HepG2 (cell line): Measurements from ENCODE around the gene RPE.

ENCODE experiments used
- CREB1 ChIP-seq, 2 experiments: fragments of 450-650 bp in 1 of 2; IDR thresholded peaks; 2 replicates each; pipeline ENCODE4 v1.6.1; 2016 to 2017; ENCODE audit warnings: control low read depth in 1 of 2, mild to moderate bottlenecking in 1 of 2, missing compliant biosample characterization in 1 of 2, missing genetic modification characterization in 1 of 2
- MXI1 ChIP-seq: IDR thresholded peaks from 3 replicates; pipeline ENCODE4 v1.6.1; 2012; ENCODE audit warnings: low read depth, low read length, inconsistent platforms, borderline replicate concordance
- NBN ChIP-seq: fragments of 450-650 bp; conservative IDR thresholded peaks from 2 replicates; pipeline ENCODE4 v1.6.1; 2017
- POLR2AphosphoS5 ChIP-seq: IDR thresholded peaks from 2 replicates; pipeline ENCODE4 v1.6.1; 2012; ENCODE audit warnings: low read depth, low read length
- TAF1 ChIP-seq: sonication (generic); formaldehyde crosslinking; IDR thresholded peaks from 2 replicates; pipeline ENCODE4 v1.4.0; 2020; ENCODE audit warnings: missing genetic modification reagents
- ZBTB8A ChIP-seq: sonication (generic); formaldehyde crosslinking; IDR thresholded peaks from 2 replicates; pipeline ENCODE4 v1.4.0; 2020; ENCODE audit warnings: mild to moderate bottlenecking, low read depth, missing genetic modification reagents, borderline replicate concordance
- ZNF337 ChIP-seq: sonication (generic); formaldehyde crosslinking; IDR thresholded peaks from 2 replicates; pipeline ENCODE4 v1.5.1; 2020; ENCODE audit warnings: missing genetic modification reagents, low read depth, mild to moderate bottlenecking, borderline replicate concordance
- ZNF672 ChIP-seq: sonication (generic); formaldehyde crosslinking; IDR thresholded peaks from 2 replicates; pipeline ENCODE4 v1.8.1; 2022; ENCODE audit warnings: missing genetic modification reagents

DNA sequence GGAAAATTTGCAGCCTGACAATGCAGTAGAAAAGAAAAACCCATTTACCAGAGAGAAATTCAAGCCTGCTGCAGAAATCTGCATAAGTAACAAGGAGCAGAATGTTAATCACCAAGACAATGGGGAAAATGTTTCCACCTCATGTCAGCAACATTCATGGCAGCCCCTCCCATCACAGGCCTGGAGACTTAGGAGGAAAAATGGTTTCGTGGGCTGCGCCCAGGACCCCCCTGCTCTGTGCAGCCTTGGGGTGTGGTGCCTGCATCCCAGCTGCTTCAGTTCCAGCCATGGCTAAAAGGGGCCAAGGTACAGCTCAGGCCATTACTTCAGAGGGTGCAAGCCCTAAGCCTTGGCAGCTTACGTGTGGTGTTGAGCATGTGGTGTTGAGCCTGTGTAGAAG is 53.4 kb downstream of the RPE start:
- no peak for TF ChIP-seq POLR2AphosphoS5
- TF ChIP-seq CREB1 (IDR thresholded peaks at IDR 0.05), result no peak
- TF ChIP-seq CREB1 (CRISPR knock-in tag; IDR thresholded peaks at IDR 0.05), result no peak
- TF ChIP-seq TAF1 (CRISPR knock-in tag), result no peak
- TF ChIP-seq MXI1, result no peak
- no peak for TF ChIP-seq ZBTB8A (CRISPR knock-in tag)
- no peak for TF ChIP-seq NBN
- no peak for TF ChIP-seq ZNF672 (CRISPR knock-in tag)
- no peak for TF ChIP-seq ZNF337 (CRISPR knock-in tag)
